ENCODE measurements around the gene GDAP1L1. TPM values are rescaled to one million over a fixed set of nuclear protein-coding genes. Genes with fewer than 3 reads are reported as not detected.

The GDAP1L1 gene
- total and polyA plus RNA-seq, 2 donors (not counting 3 experiments of a cell fraction or from before 2014, with no cell fraction given), result not detected

DNA sequence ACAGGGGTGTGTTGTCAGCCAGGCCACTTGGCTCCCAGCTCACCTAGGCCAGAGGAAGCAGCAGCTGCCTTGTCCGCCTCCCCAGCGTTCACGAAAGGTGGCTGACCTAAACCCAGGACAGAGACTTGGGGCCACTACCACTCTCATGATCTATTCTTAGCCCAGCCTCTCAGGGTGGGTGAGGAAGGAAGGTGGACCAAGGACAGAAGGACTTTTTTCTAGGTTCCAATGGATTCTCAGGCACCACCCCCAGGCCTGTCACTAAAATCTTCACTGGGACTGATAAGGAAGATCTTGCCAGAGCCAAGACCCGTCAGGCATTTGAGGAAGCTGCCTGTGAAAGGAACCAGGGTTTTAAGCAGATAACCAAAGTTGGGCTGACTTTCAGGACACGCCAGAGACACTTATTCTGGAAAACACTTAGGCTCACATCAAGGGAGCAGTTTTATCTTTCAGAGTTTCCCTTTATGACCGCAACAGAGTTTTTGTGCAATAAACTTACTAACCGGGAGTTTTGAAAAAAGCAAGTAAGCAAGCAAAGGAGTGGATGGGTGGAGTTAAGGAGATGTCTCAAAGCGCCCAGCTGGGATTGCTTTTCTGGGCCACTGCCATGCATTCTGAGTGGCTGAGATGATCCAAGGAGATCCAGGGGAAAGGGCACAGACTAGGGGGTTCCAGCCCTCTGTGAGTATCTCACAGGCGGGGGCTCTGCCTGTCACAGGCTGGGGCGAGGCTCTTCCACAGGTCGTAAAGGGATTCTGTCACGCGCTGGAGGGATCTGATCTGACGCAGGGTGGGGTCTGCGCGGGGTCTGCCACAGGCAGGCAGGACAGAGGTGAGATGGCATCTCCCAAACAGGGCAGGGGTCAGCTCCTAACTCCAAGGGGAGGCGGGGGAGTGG, 62.9 kb downstream of the GDAP1L1 start:
- H3K4me1 ChIP-seq (ENCODE audit: control insufficient read depth, extremely low read depth, insufficient read depth, low read length), result peaks cover 8% of the 10 kb centered on the region
- POLR2A ChIA-PET, result interaction anchor here (0.5 kb wide), 1 partner anchor 98 kb away, joined by 3 read pairs; no protein-coding TSS in a partner anchor
- peak overlapping the region; percentile 87 for H2AFZ ChIP-seq (ENCODE audit: low read depth, low read length)
- H3K27me3 ChIP-seq (ENCODE audit: control insufficient read depth in 2 of 2, insufficient read depth in 2 of 2, low read length in 2 of 2), result no peaks in the 10 kb centered on the region
- dilution Hi-C loops (cut with MboI; ENCODE audit: extremely low pct_ligation_motif_present, low sequenced_read_pairs) (no loop called here), intact Hi-C loops (cut with micrococcal nuclease) (no loop called here)
- TF ChIP-seq MAX (IDR thresholded peaks at IDR 0.05; ENCODE audit: insufficient read depth, insufficient read length) (no peak), POLR2A (IDR thresholded peaks at IDR 0.05; ENCODE audit: low read depth, low read length) (no peak), JUN (IDR thresholded peaks at IDR 0.05; ENCODE audit: borderline replicate concordance, insufficient read depth, insufficient read length, low read depth) (no peak), MYC (IDR thresholded peaks at IDR 0.05; ENCODE audit: low read depth, low read length) (no peak), EZH2 (IDR thresholded peaks at IDR 0.05; ENCODE audit: borderline replicate concordance, low read depth, low read length, severe bottlenecking) (no peak), FOS (IDR thresholded peaks at IDR 0.05; ENCODE audit: borderline replicate concordance, insufficient read depth, low read length) (no peak), POLR2AphosphoS5 (IDR thresholded peaks at IDR 0.05; ENCODE audit: insufficient read depth, low read depth, low read length) (no peak), GATA2 (IDR thresholded peaks at IDR 0.05; ENCODE audit: insufficient read depth, insufficient read length, low read depth, low read length) (no peak)
- TF ChIP-seq, protein P1, sequence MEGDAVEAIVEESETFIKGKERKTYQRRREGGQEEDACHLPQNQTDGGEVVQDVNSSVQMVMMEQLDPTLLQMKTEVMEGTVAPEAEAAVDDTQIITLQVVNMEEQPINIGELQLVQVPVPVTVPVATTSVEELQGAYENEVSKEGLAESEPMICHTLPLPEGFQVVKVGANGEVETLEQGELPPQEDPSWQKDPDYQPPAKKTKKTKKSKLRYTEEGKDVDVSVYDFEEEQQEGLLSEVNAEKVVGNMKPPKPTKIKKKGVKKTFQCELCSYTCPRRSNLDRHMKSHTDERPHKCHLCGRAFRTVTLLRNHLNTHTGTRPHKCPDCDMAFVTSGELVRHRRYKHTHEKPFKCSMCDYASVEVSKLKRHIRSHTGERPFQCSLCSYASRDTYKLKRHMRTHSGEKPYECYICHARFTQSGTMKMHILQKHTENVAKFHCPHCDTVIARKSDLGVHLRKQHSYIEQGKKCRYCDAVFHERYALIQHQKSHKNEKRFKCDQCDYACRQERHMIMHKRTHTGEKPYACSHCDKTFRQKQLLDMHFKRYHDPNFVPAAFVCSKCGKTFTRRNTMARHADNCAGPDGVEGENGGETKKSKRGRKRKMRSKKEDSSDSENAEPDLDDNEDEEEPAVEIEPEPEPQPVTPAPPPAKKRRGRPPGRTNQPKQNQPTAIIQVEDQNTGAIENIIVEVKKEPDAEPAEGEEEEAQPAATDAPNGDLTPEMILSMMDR (IDR thresholded peaks at IDR 0.05; ENCODE audit: extremely low read depth in 1 of 2, insufficient read depth in 1 of 2, low read depth in 1 of 2, low read length in 2 of 2), result no peak
- FAIRE-seq (no peak), DNase-seq (ENCODE audit: low read depth, low spot score) (peak; percentile 15)
- no peaks in the 10 kb centered on the region for H4K20me1 ChIP-seq (replicated peaks; ENCODE audit: control insufficient read depth, extremely low read depth, insufficient read depth, low read length)
- no peaks in the 10 kb centered on the region for H3K36me3 ChIP-seq (ENCODE audit: control insufficient read depth in 2 of 2, extremely low read depth in 1 of 2, insufficient read depth in 2 of 2, low read length in 2 of 2)
- H3K27ac ChIP-seq (ENCODE audit: insufficient read depth, low read depth, low read length), result no peak overlapping the region
- CTCF ChIA-PET, result interaction anchor here (0.9 to 7.3 kb wide), 16 partner anchors 8 to 413 kb away, joined by 3 to 199 read pairs (median 5); partner anchors contain the start of gene OSER1
- BruUV-seq (replicated peaks), result TSS peak; percentile 25
- H3K9ac ChIP-seq (replicated peaks; ENCODE audit: extremely low read depth, insufficient read depth, low read length), result peak overlapping the region; percentile 37
- H3K79me2 ChIP-seq (ENCODE audit: control insufficient read depth, insufficient read depth, low read length), result peaks cover 2% of the 10 kb centered on the region
- H3K9me1 ChIP-seq (replicated peaks; ENCODE audit: control insufficient read depth, extremely low read depth, insufficient read depth, low read length), result no peaks in the 10 kb centered on the region
- H3K4me2 ChIP-seq (ENCODE audit: insufficient read depth, low read length), result peak overlapping the region; percentile 60
- no peaks in the 10 kb centered on the region for H3K9me3 ChIP-seq (replicated peaks; ENCODE audit: control insufficient read depth, insufficient read depth, low read length)
- peak overlapping the region; percentile 37 to 71 (median 65) for H3K4me3 ChIP-seq (replicated peaks in 1 of 3; ENCODE audit: insufficient read depth in 1 of 3, low read depth in 1 of 3, low read length in 3 of 3)
